Mucosa of descending colon (tissue), 3 donors: ENCODE data around the gene TTC33. TPM values are rescaled to one million over a fixed set of nuclear protein-coding genes. Genes with fewer than 3 reads are reported as not detected.

Experiments
- ATAC-seq: fragments of 200-7000 bp; cut with Tn5 transposase; one replicate; pipeline ENCODE4 v1.9.1; 2020; ENCODE audit warnings: mild to moderate bottlenecking, moderate library complexity
- DNase-seq, 3 donors: peaks; one replicate each; pipeline ENCODE4 v3.0.0-alpha.2; 2020
- H3K36me3 ChIP-seq: fragments of 200-600 bp; one replicate; pipeline ENCODE4 v1.8.0; 2021; ENCODE audit warnings: low read depth, mild to moderate bottlenecking
- H3K4me1 ChIP-seq: fragments of 200-600 bp; one replicate; pipeline ENCODE4 v1.8.0; 2021; ENCODE audit warnings: low read depth, mild to moderate bottlenecking
- H3K4me3 ChIP-seq: fragments of 200-600 bp; one replicate; pipeline ENCODE4 v1.8.0; 2021; ENCODE audit warnings: mild to moderate bottlenecking
- H3K9me3 ChIP-seq: fragments of 200-600 bp; one replicate; pipeline ENCODE4 v1.8.0; 2021; ENCODE audit warnings: mild to moderate bottlenecking
- intact Hi-C, 2 donors: fragments of 100-400 bp; cut with DNase I in 1 of 2; cut with micrococcal nuclease in 1 of 2; formaldehyde crosslinking; loops; one replicate each; pipeline versions ENCODE4 v1.11.0 to v1.11.1; 2022; cut with DNase I, micrococcal nuclease
- total RNA-seq, 3 donors: library from RNA; stranded (reverse); fragmentation: NEBNext Ultra II Directional in 2 of 3; extraction: Animal tissue kit (Norgen Biotek cat#: 25700) in 2 of 3; gene quantifications; one replicate each; pipeline versions ENCODE4 v1.2.1 to v1.2.4, GENCODE V29; 2021 to 2023
- TF ChIP-seq, protein P1 (sequence below): fragments of 200-600 bp; IDR thresholded peaks from one replicate; pipeline ENCODE4 v1.8.0; 2022; ENCODE audit warnings: antibody characterized with exemption, mild to moderate bottlenecking
- donor health status: DM: no; HTN: no; CAD: no; lungs with moderate emphysema.
- donor health status: DM: no; HTN: no; CAD: no.
- donor health status: DM: no; HTN: yes; CAD: no.

The TTC33 gene
- total RNA-seq, 3 donors from 2014 or later = 15.1 to 22.6 (median 17.2) TPM

DNA sequence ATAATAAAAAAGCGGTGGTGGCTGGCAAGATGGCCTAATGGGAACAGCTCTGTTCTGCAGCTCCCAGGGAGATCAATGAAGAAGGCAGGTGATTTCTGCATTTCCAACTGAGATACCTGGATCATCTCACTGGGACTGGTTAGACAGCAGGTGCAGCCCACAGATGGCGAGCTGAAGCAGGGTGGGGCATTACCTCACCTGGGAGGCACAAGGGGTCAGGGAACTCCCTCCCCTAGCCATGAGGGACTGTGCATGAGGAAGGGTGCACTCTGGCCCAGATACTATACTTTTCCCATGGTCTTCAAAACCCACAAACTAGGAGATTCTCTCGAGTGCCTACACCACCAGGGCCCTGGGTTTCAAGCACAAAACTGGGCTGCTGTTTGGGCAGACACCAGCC lies 121.6 kb downstream of the TTC33 start:
- Histone ChIP-seq H3K36me3 (no peaks in the 10 kb centered on the region), H3K4me3 (no peak overlapping the region), H3K9me3 (peaks cover 4% of the 10 kb centered on the region), H3K4me1 (no peaks in the 10 kb centered on the region)
- intact Hi-C loops = no loop called here
- peak; percentile 49 to 70 (median 70) for DNase-seq
- TF ChIP-seq, protein P1, sequence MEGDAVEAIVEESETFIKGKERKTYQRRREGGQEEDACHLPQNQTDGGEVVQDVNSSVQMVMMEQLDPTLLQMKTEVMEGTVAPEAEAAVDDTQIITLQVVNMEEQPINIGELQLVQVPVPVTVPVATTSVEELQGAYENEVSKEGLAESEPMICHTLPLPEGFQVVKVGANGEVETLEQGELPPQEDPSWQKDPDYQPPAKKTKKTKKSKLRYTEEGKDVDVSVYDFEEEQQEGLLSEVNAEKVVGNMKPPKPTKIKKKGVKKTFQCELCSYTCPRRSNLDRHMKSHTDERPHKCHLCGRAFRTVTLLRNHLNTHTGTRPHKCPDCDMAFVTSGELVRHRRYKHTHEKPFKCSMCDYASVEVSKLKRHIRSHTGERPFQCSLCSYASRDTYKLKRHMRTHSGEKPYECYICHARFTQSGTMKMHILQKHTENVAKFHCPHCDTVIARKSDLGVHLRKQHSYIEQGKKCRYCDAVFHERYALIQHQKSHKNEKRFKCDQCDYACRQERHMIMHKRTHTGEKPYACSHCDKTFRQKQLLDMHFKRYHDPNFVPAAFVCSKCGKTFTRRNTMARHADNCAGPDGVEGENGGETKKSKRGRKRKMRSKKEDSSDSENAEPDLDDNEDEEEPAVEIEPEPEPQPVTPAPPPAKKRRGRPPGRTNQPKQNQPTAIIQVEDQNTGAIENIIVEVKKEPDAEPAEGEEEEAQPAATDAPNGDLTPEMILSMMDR = no peak
- peak; percentile 75 for ATAC-seq

- peak; percentile 90 for ATAC-seq
- H3K4me3 ChIP-seq = no peak overlapping the region
- TF ChIP-seq, protein P1 = no peak
- H3K36me3 ChIP-seq = no peaks in the 10 kb centered on the region
- intact Hi-C loops = no loop called here
- no peaks in the 10 kb centered on the region for H3K4me1 ChIP-seq
- no peaks in the 10 kb centered on the region for H3K9me3 ChIP-seq
- DNase-seq = peak; percentile 42 to 73 (median 70)
Observed at GRCh38 chr5:40631236-40631635, 124.5 kb downstream of the TTC33 start.

DNA sequence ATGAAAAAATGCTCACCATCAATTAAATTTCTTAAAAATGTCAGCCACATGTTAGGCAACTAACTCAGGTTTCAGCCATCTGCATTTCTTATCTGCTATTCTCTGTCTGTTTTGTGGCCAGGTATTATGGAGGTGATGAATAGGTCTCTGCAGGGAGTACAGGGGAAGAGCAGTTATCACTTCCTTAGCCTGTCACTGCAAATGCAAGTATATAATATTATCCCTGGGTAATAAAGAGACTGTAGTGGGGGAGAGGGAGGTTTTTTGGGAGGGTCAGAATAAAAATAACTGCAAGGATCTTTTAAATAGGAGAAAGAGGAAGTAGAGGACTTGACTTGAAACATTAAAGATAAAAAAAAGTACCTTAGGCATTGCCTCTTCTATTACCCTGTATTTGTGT lies 125.6 kb downstream of the TTC33 start:
- Histone ChIP-seq H3K4me3 (no peak overlapping the region), H3K4me1 (no peaks in the 10 kb centered on the region), H3K36me3 (no peaks in the 10 kb centered on the region), H3K9me3 (no peaks in the 10 kb centered on the region)
- intact Hi-C loops = no loop called here
- ATAC-seq (no peak), DNase-seq (no peak)
- TF ChIP-seq, protein P1 = no peak

GRCh38 chr5:40628407-40628806 lies 127.4 kb downstream of the TTC33 start:
- no peak for ATAC-seq

GRCh38 chr5:40627706-40628105 lies 128.1 kb downstream of the TTC33 start:
- TF ChIP-seq, protein P1 = no peak
- no peak for DNase-seq
- no peaks in the 10 kb centered on the region for H3K36me3 ChIP-seq

More at GRCh38 chr5:40628407-40628806, 127.4 kb downstream of the TTC33 start:
- H3K4me3 ChIP-seq = no peak overlapping the region
- H3K9me3 ChIP-seq = no peaks in the 10 kb centered on the region
- DNase-seq = no peak
- TF ChIP-seq, protein P1 = no peak
- intact Hi-C loops = no loop called here
- H3K36me3 ChIP-seq = no peaks in the 10 kb centered on the region
- no peaks in the 10 kb centered on the region for H3K4me1 ChIP-seq

DNA sequence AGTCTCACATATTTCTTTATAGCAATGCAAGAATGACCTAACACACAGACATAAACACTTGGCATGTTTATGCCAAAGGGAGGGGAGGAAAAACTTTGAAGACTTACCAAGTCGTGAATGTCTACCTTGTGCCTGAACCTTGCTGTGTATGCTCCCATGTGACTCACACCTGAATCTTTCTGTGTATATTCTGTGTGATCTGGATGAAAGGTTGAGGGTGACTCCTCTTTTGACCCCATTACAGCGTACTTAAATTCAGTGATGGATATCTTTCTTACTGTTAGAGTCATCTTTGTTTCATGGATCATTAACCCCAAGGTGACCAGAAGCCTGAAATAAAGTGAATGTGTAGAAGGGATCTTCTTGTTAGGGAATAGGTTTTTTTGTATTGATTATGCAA lies 129.0 kb downstream of the TTC33 start:
- intact Hi-C loops = no loop called here
- ATAC-seq = peak; percentile 22
- TF ChIP-seq, protein P1 = no peak
- no peaks in the 10 kb centered on the region for H3K9me3 ChIP-seq
- DNase-seq = no peak
- H3K36me3 ChIP-seq = no peaks in the 10 kb centered on the region
- no peak overlapping the region for H3K4me3 ChIP-seq
- no peaks in the 10 kb centered on the region for H3K4me1 ChIP-seq

More at GRCh38 chr5:40627706-40628105, 128.1 kb downstream of the TTC33 start:
- intact Hi-C loops = no loop called here
- no peak for ATAC-seq
- H3K4me3 ChIP-seq = no peak overlapping the region
- no peaks in the 10 kb centered on the region for H3K9me3 ChIP-seq
- H3K4me1 ChIP-seq = no peaks in the 10 kb centered on the region
